Trophoblast cell (in vitro differentiated cells and primary cell): Measurements from ENCODE around the gene PRC1.

ENCODE experiments used
- DNase-seq, 2 donors: peaks; one replicate each; pipeline ENCODE4 v3.0.0-alpha.2; 2016
- H2AFZ ChIP-seq: 2 replicates; pipeline ENCODE4 v1.6.1; 2013; ENCODE audit warnings: low read length, moderate library complexity, mild to moderate bottlenecking; ENCODE audit not compliant: insufficient read depth, poor library complexity
- H2AK5ac ChIP-seq: 2 replicates; pipeline ENCODE4 v1.6.1; 2013; ENCODE audit warnings: mild to moderate bottlenecking, low read length
- H2BK120ac ChIP-seq: 2 replicates; pipeline ENCODE4 v1.6.1; 2013; ENCODE audit warnings: low read length, mild to moderate bottlenecking, moderate library complexity; ENCODE audit not compliant: insufficient read depth, poor library complexity
- H2BK12ac ChIP-seq: 2 replicates; pipeline ENCODE4 v1.6.1; 2013; ENCODE audit warnings: mild to moderate bottlenecking, low read length, moderate library complexity
- H2BK5ac ChIP-seq: 2 replicates; pipeline ENCODE4 v1.6.1; 2013; ENCODE audit warnings: low read length, low read depth, moderate library complexity, mild to moderate bottlenecking; ENCODE audit not compliant: poor library complexity
- H3K14ac ChIP-seq: 2 replicates; pipeline ENCODE4 v1.6.1; 2013; ENCODE audit warnings: mild to moderate bottlenecking, low read length
- H3K18ac ChIP-seq: 2 replicates; pipeline ENCODE4 v1.6.1; 2013; ENCODE audit warnings: mild to moderate bottlenecking, low read length
- H3K23ac ChIP-seq: 2 replicates; pipeline ENCODE4 v1.6.1; 2013; ENCODE audit warnings: low read length
- H3K27ac ChIP-seq: 2 replicates; pipeline ENCODE4 v1.5.1; 2013; ENCODE audit warnings: low read depth, mild to moderate bottlenecking, inconsistent platforms, low read length, moderate library complexity
- H3K27me3 ChIP-seq: 2 replicates; pipeline ENCODE4 v1.6.1; 2013; ENCODE audit warnings: inconsistent platforms, mild to moderate bottlenecking, low read length, moderate library complexity; ENCODE audit not compliant: insufficient read depth
- H3K36me3 ChIP-seq, 2 experiments: 1 replicate in 1 of 2; 2 replicates in 1 of 2; pipeline ENCODE4 v1.6.1; 2013; ENCODE audit warnings: low read length in 2 of 2, mild to moderate bottlenecking in 2 of 2, moderate library complexity in 1 of 2; ENCODE audit not compliant: insufficient read depth in 2 of 2, control insufficient read depth in 1 of 2
- H3K4ac ChIP-seq: 2 replicates; pipeline ENCODE4 v1.6.1; 2013; ENCODE audit warnings: low read depth, mild to moderate bottlenecking, low read length, moderate library complexity
- H3K4me1 ChIP-seq, 2 experiments: 1 replicate in 1 of 2; 2 replicates in 1 of 2; pipeline ENCODE4 v1.6.1; 2013; ENCODE audit warnings: low read length in 2 of 2, mild to moderate bottlenecking in 2 of 2, moderate library complexity in 1 of 2; ENCODE audit not compliant: insufficient read depth in 2 of 2, control insufficient read depth in 1 of 2
- H3K4me2 ChIP-seq: 2 replicates; pipeline ENCODE4 v1.6.1; 2013; ENCODE audit warnings: inconsistent platforms, mild to moderate bottlenecking, low read length, moderate library complexity
- H3K4me3 ChIP-seq: 2 replicates; pipeline ENCODE4 v1.5.1; 2013; ENCODE audit warnings: mild to moderate bottlenecking, low read depth, low read length, inconsistent platforms
- H3K79me1 ChIP-seq: one replicate; pipeline ENCODE4 v1.6.1; 2013; ENCODE audit warnings: low read length
- H3K79me2 ChIP-seq: 2 replicates; pipeline ENCODE4 v1.6.1; 2013; ENCODE audit warnings: low read length, mild to moderate bottlenecking; ENCODE audit not compliant: control insufficient read depth, insufficient read depth, poor library complexity
- H3K9ac ChIP-seq: 2 replicates; pipeline ENCODE4 v1.6.1; 2013; ENCODE audit warnings: mild to moderate bottlenecking, low read length
- H3K9me3 ChIP-seq: 2 replicates; pipeline ENCODE4 v1.6.1; 2013; ENCODE audit warnings: low read depth, mild to moderate bottlenecking, control low read depth, inconsistent platforms, low read length; ENCODE audit not compliant: insufficient read depth
- H4K12ac ChIP-seq: 2 replicates; pipeline ENCODE4 v1.6.1; 2013; ENCODE audit warnings: low read depth, mild to moderate bottlenecking, low read length, moderate library complexity
- H4K8ac ChIP-seq: 2 replicates; pipeline ENCODE4 v1.6.1; 2013; ENCODE audit warnings: low read depth, mild to moderate bottlenecking, low read length, moderate library complexity
- H4K91ac ChIP-seq: one replicate; pipeline ENCODE4 v1.6.1; 2013; ENCODE audit warnings: low read depth, mild to moderate bottlenecking, low read length, moderate library complexity
- WGBS: extraction: QIAGEN DNeasy Blood & Tissue Kit; methylation state at CpG from one replicate; pipeline ENCODE4 v1.1.7; 2013; ENCODE audit warnings: missing lambda C conversion rate; ENCODE audit not compliant: insufficient read length, insufficient coverage; ENCODE audit errors: extremely low coverage; 5-methylcytosine and 5-hydroxymethylcytosine counted together

Gene PRC1

DNA sequence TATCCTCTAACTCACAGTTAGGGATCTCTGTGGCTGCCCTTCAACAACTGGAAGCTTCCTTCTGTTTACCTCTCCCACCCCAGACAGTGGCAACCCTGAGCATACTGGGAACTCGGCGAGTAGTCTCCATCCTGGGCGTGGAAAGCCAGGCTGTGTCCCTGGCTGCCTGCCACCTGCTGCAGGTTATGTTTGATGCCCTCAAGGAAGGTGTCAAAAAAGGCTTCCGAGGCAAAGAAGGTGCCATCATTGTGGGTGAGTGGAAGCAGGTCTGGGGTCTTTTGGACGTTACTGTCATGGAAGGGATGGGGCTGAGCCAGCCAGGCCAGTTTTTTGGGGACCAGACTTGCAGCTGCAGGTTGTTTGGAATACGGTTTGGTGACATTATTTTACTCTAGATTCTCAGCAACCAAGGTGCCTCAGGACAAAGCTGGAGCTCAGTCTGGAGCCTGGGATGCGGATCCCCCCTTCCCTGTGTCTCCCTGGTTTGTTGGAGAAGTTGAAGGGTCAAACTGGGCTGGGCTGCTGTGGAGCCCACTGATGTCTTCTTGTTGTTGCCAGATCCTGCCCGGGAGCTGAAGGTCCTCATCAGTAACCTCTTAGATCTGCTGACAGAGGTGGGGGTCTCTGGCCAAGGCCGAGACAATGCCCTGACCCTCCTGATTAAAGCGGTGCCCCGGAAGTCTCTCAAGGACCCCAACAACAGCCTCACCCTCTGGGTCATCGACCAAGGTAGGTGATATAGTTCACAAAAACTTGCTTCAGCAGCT is 51.8 kb downstream of the PRC1 start:
- Histone ChIP-seq H3K79me1 (no peaks in the 10 kb centered on the region), H2AFZ (no peak overlapping the region), H3K4me2 (no peak overlapping the region), H2BK120ac (no peak overlapping the region), H3K9me3 (no peaks in the 10 kb centered on the region), H3K23ac (no peak overlapping the region), H3K14ac (no peak overlapping the region), H3K27me3 (no peaks in the 10 kb centered on the region), H2BK12ac (no peak overlapping the region), H3K27ac (no peak overlapping the region), H4K91ac (no peak overlapping the region), H3K36me3 (peaks cover 71 to 74% of the 10 kb centered on the region in 2 experiments), H3K4ac (no peak overlapping the region), H3K4me1 (no peaks in the 10 kb centered on the region), H2AK5ac (no peak overlapping the region), H3K18ac (no peak overlapping the region), H4K8ac (no peak overlapping the region), H2BK5ac (no peak overlapping the region), H3K79me2 (no peaks in the 10 kb centered on the region), H3K9ac (no peak overlapping the region), H4K12ac (no peak overlapping the region), H3K4me3 (no peak overlapping the region)
- no peak for DNase-seq
- WGBS: no CpG with 5 or more reads among the region's 12 CpGs

GRCh38 chr15:90941038-90941437 is 53.3 kb downstream of the PRC1 start:
- no peak for DNase-seq
- Histone ChIP-seq H2BK12ac (no peak overlapping the region), H3K27me3 (no peaks in the 10 kb centered on the region), H3K4me3 (no peak overlapping the region), H4K12ac (no peak overlapping the region), H3K23ac (no peak overlapping the region), H3K18ac (no peak overlapping the region), H3K4me2 (no peak overlapping the region), H2AK5ac (no peak overlapping the region), H3K14ac (no peak overlapping the region), H3K9me3 (no peaks in the 10 kb centered on the region), H3K27ac (no peak overlapping the region), H4K91ac (no peak overlapping the region), H2AFZ (no peak overlapping the region), H3K4ac (no peak overlapping the region), H3K9ac (no peak overlapping the region), H4K8ac (no peak overlapping the region), H3K79me2 (no peaks in the 10 kb centered on the region), H3K79me1 (no peaks in the 10 kb centered on the region), H2BK5ac (no peak overlapping the region), H2BK120ac (no peak overlapping the region), H3K36me3 (peaks cover 59 to 65% of the 10 kb centered on the region in 2 experiments), H3K4me1 (peaks cover 3 to 4% of the 10 kb centered on the region in 2 experiments)
- no CpG with 5 or more reads among the region's 4 CpGs for WGBS

GRCh38 chr15:90939756-90940155 is 54.6 kb downstream of the PRC1 start:
- Histone ChIP-seq H3K4me2 (no peak overlapping the region), H3K27ac (no peak overlapping the region), H3K27me3 (no peaks in the 10 kb centered on the region), H3K9ac (no peak overlapping the region), H3K23ac (no peak overlapping the region), H2AK5ac (no peak overlapping the region), H2AFZ (no peak overlapping the region), H3K79me1 (peaks cover 5% of the 10 kb centered on the region), H4K12ac (no peak overlapping the region), H3K18ac (no peak overlapping the region), H3K14ac (no peak overlapping the region), H4K8ac (no peak overlapping the region), H3K4me1 (peaks cover 8 to 10% of the 10 kb centered on the region in 2 experiments), H3K9me3 (no peaks in the 10 kb centered on the region), H2BK12ac (no peak overlapping the region), H3K79me2 (peaks cover 7% of the 10 kb centered on the region), H3K4ac (no peak overlapping the region), H2BK120ac (no peak overlapping the region), H3K4me3 (no peak overlapping the region), H4K91ac (no peak overlapping the region), H2BK5ac (no peak overlapping the region), H3K36me3 (peaks cover 55 to 57% of the 10 kb centered on the region in 2 experiments)
- WGBS: no CpG with 5 or more reads among the region's 7 CpGs
- no peak for DNase-seq

DNA sequence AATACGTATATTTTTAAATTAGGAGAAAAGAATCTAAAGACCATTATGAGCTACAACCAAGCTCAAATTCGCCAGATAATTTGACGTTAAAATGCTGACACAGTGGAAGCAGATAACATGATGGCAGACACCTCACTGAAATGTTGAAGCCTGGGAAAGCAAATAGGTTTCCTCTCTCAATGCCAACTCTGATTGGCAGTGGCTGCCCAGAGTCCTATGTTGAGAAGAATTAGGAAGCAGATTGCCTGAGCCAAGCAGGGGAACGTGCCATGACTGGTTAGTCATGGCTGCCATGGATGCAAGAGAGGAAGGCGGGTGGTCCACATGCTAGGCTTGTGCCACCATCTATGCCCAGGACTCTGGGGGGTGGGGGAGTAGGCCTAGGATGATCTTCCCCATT is 56.1 kb downstream of the PRC1 start:
- no CpG with 5 or more reads among the region's 5 CpGs for WGBS
- Histone ChIP-seq H3K4ac (no peak overlapping the region), H3K27ac (no peak overlapping the region), H3K36me3 (peaks cover 42 to 43% of the 10 kb centered on the region in 2 experiments), H3K9ac (no peak overlapping the region), H3K23ac (no peak overlapping the region), H4K91ac (no peak overlapping the region), H4K8ac (no peak overlapping the region), H2AFZ (no peak overlapping the region), H3K27me3 (no peaks in the 10 kb centered on the region), H3K4me1 (peaks cover 8 to 14% of the 10 kb centered on the region in 2 experiments), H2BK5ac (no peak overlapping the region), H2BK120ac (no peak overlapping the region), H3K4me3 (no peak overlapping the region), H2AK5ac (no peak overlapping the region), H2BK12ac (no peak overlapping the region), H3K79me2 (peaks cover 7% of the 10 kb centered on the region), H3K4me2 (no peak overlapping the region), H3K14ac (no peak overlapping the region), H3K79me1 (peaks cover 5% of the 10 kb centered on the region), H4K12ac (no peak overlapping the region), H3K18ac (no peak overlapping the region), H3K9me3 (no peaks in the 10 kb centered on the region)
- DNase-seq: no peak
